Stimulated activated CD4-positive, alpha-beta T cell treated with anti-CD3 and anti-CD28 coated beads, Interleukin-2, amount 100 ng/mL, for 24 hours (primary cell): ENCODE data around the gene CCM2.

Source experiments
- DNase-seq, 2 donors: peaks; one replicate each; pipeline ENCODE4 v3.0.0-alpha.2; 2020

Gene CCM2

DNA sequence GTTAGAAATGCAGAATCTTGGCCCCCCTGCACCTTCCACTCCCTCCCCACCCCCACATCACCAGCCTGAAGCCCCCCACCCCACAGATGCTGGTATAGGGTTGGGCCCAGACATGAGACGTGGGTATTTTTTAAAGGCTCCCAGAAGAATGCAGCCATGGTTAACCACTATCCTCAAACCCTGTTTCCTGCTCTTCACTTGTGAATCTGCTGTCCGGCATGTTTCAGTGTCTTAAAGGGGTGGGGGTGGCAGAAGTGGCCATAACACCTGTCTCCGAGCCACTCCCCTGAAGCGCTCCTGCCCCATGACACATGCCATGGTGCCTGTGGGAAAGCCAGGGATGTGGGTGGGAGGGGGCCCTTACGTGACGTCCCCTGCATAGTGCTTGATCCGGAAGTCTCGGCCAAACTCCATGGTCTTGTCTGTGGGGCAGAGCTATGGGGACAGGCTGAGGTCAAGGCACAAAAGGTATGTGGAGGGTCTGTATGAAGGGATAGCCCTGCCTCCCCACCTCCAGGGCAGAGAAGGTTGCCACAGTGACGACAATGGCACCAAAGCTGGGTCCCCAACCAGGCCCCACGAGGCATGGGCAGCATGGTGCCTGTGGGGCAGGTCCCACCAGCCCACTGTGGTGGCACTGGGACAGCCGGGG lies 30.8 kb upstream of the CCM2 start:
- no peak for DNase-seq

DNA sequence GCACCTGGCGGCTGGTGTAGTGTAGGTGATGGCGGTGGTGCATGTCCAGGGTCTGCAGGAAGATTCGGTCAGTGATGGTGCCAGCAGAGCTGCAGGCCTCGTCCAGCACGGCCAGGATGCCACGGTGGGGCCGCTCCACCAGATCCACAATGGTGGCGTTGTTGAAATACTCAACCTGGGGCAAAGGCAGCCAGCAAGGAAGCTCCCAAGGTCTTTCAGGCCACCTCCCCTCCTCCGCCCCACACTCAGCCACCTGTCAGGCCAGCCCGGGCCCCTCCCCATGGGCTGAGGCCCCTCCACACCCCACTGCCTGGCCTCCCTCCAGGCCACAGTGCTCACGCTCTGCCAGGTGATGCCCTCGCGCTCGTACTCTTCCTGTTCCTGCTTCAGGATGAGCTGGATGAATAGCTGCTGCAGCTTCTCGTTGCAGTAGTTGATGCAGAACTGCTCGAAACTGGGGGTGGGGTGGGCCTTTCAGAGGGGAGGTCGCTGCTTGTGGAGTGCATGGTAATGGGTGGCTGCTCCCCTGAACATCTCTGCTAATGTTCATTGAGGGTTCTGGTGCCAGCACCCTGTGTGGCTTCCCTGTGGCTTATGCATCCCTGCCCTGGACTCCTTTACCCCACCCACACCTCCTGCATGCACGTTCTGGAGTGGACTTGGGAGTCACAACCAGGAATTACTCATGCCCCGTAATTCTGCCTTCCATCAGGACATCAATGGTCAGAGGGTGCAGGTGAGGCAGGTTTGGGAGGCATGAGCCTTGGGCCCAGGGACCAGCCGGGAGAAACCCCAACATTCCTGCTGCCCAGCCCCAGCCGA lies 30.1 kb upstream of the CCM2 start:
- no peak for DNase-seq

DNA sequence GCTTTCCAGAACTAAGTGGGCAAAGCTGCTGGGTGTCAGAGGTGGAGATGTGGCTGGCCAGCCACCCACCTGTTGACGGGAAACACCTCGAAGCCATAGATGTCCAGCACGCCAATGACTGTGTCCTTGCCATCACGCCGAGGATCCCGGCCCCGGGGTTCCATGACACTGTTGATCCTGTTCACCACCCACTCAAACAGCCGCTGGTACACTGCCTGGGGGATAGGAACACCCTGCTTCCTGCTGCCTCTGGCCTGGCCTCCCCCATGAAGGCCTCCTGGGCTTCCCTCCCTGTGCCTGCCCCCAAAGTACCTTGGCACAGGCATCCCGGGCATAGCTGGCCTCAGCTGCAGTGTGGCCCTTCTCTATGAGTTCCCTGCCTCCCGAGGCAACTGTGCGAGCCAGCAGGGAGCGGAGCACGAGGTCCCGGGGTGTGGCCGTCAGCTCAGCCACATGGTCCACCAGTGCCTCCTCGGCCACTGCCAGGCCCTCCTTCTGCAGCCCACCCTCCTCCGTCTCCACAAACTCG lies 29.4 kb upstream of the CCM2 start:
- no peak for DNase-seq

DNA sequence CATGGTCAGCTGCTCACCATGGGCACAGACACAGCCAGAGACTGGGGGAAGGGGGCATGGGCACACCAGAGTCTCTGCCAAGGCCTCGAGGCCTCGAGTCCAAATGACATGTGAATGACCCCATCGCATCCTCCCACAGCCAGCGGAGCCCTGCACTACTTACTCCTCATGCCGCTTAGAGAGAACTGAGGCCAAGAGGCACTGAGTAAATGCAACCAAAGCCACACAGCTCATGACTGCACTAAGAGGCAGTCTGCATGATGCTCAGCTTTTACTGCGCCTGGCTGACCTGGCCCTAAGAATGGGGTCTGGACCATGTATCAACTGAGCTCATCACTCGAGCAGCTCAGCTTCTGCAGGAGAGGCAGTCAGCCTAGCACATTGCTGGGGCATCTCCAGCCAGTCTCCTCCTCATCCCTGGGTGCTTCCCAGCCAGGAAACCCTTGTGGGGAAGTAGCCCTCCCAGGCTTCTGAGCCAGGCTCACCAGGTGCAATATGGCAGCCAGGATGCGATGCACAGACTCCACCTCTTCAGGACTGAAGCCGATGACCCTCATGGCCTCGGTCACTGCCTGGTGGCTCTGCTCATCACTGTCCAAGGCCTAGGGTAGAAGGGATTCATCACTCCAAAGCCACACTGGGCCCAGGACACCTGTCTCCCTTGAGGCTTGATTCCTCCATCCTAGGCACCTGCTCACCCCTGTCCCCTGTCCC lies 28.7 kb upstream of the CCM2 start:
- DNase-seq: no peak

DNA sequence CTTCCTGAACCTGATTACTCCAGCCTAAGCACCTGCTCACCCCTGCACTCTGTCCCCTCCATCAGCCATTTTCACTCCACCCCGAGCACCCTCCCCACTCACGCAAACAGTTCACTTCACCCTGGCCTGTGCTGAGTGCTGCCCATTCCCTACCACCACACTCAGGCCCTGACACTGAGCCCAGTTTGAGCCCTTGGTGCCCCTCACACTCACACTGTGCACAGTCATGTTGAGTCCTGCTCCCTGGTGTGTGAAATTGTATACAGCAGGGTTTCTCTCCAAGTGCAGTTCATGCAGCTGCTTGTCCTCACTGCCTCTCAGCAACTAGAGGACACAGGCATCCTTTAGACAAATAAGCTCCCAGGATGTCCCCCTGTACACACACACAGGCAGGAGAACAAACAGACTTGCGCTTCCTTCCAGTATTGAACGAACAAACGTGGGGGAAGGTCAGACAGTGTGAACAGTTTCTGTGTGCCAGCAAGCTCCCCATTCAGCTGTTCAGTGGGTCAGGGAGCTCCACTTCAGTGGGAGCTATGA lies 28.0 kb upstream of the CCM2 start:
- no peak for DNase-seq

DNA sequence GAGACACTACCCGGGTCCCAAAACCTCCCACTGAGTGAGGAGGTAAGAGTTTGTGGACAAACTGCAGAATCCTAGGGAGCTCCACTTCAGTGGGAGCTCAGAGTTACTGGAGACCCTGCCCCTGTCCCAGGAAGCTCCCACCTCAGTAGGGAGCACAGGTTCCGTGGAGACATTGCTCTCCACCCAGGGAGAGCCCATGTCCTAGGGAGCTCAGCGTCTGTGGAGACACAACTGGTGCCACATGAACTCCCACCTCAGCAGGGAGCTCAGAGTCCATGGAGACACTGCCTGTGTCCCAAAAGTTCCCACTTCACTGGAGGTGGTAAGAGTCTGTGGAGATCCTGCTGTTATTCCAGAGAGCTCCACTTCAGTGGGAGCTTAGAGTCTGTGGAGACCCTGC lies 27.4 kb upstream of the CCM2 start:
- no peak for DNase-seq

DNA sequence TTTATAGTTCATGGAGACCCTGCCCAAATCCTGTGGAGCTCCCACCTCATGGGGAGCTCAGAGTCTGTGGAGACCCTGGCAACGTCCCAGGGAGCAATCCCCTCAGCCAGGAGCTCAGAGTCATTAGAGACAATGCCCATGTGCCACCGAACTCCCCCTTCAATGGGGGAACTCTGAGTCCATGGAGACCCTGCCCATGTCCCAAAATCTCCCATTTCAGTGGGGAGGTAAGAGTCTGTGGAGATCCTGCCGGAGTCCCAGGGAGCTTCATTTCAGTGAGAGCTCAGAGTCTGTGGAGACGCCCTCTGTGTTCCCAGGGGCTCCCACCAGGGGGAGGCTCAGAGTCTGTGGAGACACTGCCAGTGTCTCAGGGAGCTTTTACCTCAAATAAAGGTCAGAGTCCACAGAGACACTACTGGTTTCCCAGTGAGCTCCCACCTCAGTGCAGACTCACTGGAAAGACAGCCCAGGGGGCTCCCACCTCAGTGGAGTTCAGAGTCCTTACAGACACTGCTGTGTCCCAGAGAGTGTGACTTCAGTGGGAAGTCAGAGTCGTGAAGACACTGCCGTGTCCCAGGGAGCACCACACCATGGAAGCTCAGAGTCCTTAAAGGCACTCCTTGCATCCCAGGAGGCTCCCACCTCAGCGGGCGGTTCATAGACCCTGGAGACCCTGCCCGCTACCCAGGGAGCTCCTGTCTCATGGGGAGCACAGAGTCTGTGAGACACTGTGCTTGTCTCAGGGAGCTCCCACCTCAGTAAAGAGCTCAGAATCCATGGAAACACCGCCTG lies 26.2 kb upstream of the CCM2 start:
- DNase-seq: peak; percentile 62 to 64

DNA sequence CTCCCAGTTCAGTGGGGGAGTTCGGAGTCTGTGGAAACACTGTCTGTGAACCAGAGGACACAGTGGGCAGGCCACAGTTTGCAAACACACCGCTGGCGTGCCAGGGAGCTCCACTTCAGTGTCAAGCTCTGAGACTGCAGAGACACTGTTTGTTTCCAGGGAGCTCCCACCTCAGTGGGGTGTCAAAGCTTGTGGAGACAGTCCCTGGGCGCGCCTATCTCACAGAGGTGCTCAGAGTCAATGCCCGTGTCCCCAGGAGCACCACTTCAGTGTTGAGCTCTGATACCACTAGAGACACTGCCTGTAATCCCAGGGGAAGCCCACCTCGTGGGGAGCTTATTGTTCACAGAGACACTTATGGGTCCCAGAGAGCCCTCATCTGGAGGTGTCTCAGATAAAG lies 25.5 kb upstream of the CCM2 start:
- DNase-seq: no peak

DNA sequence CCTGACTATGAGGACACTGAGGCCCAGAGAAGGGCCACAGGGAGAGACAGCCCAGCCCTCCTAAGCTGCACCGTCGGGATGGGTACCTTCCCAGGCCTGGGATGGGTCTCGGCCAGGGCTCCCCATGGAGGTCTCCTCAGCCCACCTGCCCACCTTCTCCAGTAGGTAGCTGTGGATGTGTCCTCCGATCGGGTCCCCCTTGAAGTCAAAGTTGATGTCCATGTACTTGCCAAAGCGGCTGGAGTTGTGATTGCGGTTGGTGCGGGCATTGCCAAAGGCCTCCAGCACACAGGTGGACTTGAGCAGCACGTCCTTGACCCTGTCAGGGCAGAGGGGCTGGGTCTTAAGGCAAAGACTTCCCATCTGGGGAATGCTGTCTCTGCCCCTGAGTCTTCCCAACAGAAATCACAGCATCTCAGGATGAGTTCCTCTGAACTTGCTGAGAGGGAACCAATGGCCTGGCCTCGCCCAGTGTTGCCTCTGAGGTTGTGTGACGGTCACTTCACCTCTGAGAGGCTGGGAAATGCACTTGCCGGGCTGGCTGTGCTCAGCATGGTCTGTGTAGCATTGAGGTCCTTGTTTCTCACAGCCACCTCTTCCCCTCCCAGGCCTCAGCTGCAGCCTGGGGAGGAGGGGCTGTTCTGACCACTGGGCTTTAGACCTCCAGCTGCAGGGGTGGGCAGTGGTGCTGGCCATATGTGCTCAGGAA lies 24.5 kb upstream of the CCM2 start:
- no peak for DNase-seq

DNA sequence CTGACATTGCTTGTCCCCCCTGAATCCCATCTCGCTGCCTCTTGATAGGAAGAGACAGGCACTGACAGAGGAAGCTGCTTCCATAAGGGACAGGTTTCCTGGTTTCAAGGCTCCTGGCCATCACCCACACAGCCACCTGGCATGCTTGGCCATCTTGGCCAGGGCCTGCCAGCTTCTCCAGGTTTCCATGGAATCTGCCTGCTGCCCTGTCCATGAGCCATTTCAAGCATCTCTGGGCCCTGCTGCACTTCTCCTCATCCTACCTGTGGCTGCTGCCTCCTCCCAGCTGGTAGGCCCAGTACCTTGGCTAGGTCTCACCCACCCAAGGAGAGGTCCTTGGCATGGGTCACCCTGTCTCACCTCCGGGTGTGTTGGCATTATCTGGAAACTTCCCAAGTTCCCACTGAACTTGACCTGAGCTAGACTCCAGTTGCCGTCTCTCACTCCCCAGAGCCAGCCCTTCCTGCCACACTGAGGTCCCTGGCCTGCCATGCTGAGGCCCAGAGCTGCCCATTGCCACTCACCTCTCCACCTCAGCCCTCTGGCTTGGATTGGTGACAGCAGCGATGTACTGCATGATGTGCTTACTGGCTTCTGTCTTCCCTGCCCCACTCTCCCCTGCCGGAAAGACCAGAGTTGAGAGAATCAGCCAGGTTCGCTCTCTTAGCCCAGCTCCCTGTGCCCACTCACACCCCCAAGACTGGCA lies 23.8 kb upstream of the CCM2 start:
- DNase-seq: no peak

DNA sequence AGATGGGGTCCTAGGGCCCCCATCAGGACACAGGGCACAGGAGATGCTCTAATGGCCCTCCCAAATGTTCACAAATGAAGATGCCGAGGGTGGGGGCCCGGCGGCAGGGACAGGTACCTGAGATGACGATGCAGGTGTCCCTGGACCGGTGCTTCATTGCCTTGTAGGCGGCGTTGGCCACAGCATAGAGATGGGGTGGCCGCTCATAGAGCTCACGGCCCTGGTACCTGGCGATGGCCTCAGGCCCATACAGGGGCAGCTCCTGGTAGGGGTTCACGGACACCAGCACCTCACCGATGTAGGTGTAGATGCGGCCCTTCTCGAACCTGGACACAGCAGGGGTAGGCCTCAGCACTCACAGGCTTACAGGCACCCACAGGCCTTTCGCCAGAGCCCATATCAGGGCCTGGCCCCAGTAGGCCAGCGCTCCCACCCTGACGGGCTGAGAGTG lies 23.2 kb upstream of the CCM2 start:
- no peak for DNase-seq

DNA sequence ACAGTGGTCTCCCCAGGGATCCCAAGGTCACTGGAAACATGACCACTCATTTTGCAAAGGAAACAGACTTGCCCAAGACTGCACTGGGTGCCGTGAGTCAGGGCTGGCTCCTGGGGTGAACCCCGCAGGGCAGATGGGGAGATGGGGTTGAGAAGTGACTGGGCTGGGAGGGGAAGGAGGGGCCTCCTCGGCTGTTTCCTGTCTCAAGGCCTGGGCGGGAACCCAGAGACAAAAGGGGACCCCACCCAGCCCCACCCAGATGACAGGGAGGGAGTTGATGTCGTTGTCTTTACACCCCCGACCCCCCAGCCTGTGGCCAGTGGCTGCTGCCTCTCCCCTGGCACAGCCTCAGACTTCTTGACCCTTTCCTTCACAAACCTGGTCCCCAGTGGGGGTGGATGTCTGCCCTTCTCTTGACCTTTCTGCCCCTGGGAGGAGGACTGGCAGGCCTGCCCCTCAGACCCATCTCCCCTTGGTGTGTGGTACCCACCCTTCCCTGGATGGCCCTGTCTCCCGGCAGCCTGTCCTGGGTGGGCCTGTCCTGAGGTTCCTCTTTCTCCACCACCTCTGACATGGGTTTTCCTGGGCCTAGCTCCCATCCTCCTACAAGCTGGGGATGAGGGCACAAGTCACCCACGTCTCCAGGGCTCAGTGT lies 22.6 kb upstream of the CCM2 start:
- peak; percentile 75 to 82 for DNase-seq

DNA sequence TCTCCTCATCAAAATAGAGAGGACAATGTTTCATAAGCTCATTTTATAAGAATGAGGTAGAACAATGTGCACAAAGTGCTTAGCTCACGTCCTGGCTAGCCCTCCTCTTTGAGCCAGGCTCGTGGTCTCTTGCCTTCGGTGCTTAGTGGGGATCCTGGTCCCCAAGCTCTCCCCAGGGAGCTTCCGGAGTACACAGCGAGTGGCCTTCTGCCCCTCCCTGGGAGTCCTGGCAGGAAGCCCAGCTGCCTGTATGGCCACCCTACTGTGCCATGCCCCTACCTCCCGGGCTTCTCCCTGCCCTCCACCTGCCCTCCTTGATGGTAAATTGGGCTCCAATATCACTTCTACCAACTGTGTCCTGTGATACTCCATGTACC lies 22.1 kb upstream of the CCM2 start:
- DNase-seq: no peak

DNA sequence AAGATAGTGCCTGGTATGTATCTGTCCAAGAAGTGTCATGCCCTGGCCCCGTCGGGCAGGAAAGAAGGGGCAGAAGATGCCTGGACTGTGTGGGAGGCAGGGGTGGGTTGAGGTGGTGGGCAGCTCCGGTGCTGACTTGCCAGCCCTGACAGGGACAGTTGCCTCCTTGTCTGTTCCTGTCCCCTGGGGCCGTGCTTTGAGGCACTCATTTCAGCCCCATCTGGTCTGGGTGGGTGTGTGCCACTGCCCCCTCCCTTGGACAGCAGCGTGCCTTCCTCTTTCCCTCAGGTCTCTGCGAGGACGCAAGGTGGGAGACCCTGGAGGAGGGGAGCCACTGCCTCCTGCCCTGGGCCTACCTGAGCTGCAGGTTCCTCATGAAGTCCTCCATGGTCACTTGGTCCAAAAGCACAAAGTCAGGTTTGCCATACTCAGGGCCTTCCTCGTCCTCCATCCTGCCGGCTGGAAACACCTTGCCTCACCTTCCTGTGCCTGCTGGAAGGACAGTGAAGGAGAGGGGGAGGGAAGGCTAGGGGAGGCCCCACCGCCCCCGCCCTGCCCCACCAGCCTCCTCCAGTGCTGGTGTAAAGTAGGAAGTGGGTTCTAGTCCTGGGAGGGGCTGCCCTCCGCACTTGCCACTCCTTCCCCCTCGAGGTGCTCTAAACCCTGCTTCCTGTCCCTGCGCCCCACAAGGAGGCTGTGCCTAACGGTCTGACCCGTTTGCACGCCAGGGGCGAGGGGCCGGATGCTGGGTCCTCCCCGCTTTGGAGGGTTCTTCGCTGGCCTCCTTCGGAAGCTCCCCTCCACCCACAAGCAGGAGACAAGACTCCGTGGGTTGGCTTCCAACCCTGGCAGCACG lies 21.3 kb upstream of the CCM2 start, which contains the start of gene MYO1G:
TSS of gene MYO1G (minus strand) at position 505 of the 856 bp plus-strand sequence. CDS start at position 451, 54 bp downstream.
- peak; percentile 78 to 89 for DNase-seq

DNA sequence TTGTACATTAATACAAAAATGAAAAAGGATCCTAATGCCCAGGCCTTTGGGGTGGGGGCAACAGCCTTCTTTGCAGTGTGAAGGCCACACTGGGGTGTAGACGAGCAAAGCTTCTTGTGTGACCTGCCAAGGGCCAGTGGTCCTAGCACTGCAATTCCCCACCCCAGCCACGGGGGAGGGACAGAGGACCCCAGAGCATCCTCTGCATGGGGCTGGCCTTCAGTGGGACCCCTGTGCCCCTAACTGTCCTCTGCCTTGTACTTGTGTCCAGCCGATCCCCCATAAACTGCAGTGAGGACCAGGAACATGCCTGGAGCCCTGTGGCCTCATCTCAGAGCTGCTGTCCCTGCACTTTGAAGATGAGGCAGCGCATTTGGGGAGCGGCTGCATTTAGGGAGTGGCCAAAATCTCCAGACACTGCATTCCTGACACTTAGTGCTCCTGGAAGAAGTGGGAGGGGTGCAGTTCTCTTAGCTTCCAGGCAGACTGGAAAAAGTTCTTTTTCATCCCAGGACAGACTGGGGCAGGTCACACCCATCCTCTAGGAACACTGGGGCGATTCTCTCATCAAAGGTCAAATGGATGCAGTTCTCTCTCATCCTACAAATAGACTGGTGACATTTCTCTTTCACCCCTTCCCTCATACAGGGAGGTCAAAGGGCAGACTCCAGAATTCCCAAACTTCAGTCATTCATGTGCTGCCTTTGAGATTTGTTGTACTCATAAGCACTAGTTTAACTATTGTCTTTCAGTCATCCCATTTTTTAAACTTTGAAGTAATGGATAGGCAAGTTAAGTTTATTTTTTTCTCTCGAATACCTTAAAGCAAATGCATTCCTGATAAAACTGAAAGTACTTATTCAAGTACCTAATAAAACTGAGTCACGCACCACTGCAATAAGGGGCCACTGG lies 20.3 kb upstream of the CCM2 start:
- no peak for DNase-seq

DNA sequence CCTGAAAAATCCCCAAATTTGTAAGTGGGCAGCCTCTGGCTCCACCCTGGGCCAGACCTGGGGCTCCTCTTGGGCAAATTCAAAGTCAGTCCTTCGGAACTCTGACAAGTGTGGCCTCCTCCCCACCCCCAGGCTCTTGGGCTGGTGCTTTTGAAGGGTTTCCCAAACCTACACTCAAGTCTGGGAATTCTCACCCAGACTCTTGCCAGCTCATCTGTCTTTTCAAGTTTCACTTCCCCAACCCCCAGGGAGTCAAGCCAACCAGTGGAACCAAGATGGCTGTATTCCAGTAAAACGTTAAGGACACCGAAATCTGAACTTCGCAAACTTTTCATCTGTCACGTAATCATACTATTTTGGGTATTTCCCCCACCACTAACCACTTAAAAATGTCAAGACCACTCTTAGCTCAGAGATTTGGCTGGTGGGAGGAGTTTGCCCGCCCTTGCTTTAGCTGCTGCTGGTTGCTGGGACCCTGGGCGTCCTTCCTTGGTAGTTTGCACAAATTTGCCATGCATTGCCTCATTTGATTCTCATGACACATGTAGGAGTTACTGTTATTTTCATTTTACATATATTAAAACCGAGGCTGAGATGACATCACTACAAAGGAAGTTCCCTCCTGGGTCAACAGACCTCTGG lies 19.5 kb upstream of the CCM2 start:
- peak; percentile 80 to 84 for DNase-seq

DNA sequence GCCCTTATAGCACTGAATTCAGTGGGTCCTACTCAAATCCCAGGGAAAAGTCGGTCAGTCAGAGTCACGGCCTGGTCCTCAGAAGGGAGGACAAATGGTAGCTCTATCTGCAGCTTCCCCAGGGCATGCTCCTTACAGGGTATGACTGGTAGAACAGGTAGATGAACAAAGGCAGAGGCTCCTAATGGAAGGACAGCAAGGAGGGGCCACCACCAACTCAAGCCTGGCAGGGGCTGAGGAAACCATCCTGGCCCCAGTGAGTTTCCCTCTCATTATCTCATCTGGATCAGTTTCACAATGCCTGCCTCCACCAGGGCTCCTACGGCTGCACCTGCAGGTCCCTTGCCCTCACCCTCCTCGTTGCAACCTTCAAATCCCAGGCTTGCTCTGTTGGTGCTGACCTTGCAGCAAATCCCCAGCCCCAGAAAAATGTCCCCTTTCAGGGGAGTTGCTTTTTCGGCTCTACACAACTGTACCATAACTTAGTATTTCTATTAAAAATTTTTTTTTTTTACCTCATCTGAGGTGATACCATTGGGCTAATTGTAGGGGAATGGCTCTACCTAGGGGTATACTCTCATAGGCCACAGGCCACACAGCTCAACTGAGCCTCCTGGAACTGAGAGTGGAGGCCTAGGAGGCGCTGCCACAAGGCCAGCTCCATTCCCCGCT lies 18.8 kb upstream of the CCM2 start:
- DNase-seq: peak in 1 of 2 donors; percentile 65
